DOHH2 (cell line): ENCODE results near the gene KLHDC9.

ENCODE experiments used
- H3F3A ChIP-seq: fragments of 200-600 bp; sonication (generic), shearing (Covaris generic); 2 replicates; pipeline ENCODE4 v1.6.0; 2016; ENCODE audit warnings: antibody characterized with exemption, mild to moderate bottlenecking; ENCODE audit not compliant: control insufficient read depth, insufficient read depth
- H3K27ac ChIP-seq: fragments of 200-600 bp; sonication (generic); 2 replicates; pipeline ENCODE4 v1.5.1; 2014; ENCODE audit warnings: low read depth, mild to moderate bottlenecking, low read length, moderate library complexity
- H3K27me3 ChIP-seq: fragments of 200-600 bp; sonication (generic); 2 replicates; pipeline ENCODE4 v1.6.1; 2014; ENCODE audit warnings: mild to moderate bottlenecking, low read length, mixed read lengths; ENCODE audit not compliant: control insufficient read depth
- H3K36me3 ChIP-seq: fragments of 200-600 bp; sonication (generic); 2 replicates; pipeline ENCODE4 v1.6.1; 2014; ENCODE audit warnings: mild to moderate bottlenecking, low read length, moderate library complexity, mixed read lengths; ENCODE audit not compliant: control insufficient read depth
- H3K4me1 ChIP-seq: fragments of 200-600 bp; sonication (generic); 2 replicates; pipeline ENCODE4 v1.6.1; 2014; ENCODE audit warnings: mild to moderate bottlenecking, low read length, mixed read lengths; ENCODE audit not compliant: control insufficient read depth
- H3K4me2 ChIP-seq: fragments of 200-600 bp; sonication (generic); 2 replicates; pipeline ENCODE4 v1.6.0; 2014; ENCODE audit warnings: mild to moderate bottlenecking, low read length, moderate library complexity
- H3K4me3 ChIP-seq: fragments of 200-600 bp; sonication (generic); 2 replicates; pipeline ENCODE4 v1.5.1; 2014; ENCODE audit warnings: mild to moderate bottlenecking, low read length, mixed read lengths
- H3K79me2 ChIP-seq: fragments of 200-600 bp; sonication (generic); 2 replicates; pipeline ENCODE4 v1.6.1; 2014; ENCODE audit warnings: mild to moderate bottlenecking, low read length, mixed read lengths; ENCODE audit not compliant: control insufficient read depth
- H3K9me2 ChIP-seq: fragments of 200-600 bp; sonication (generic); replicated peaks from 2 replicates; pipeline ENCODE4 v1.6.1; 2014; ENCODE audit warnings: mild to moderate bottlenecking, low read length, mixed read lengths; ENCODE audit not compliant: control insufficient read depth
- H3K9me3 ChIP-seq: fragments of 200-600 bp; sonication (generic); 2 replicates; pipeline ENCODE4 v1.6.1; 2014; ENCODE audit warnings: antibody characterized with exemption, low read length, mixed read lengths; ENCODE audit not compliant: control insufficient read depth, insufficient read depth
- H4K20me1 ChIP-seq: fragments of 200-600 bp; sonication (generic); 2 replicates; pipeline ENCODE4 v1.6.0; 2014; ENCODE audit warnings: low read depth, mild to moderate bottlenecking, antibody characterized with exemption, low read length, moderate library complexity; ENCODE audit not compliant: control insufficient read depth, insufficient read depth
- CTCF ChIP-seq: fragments of 200-600 bp; sonication (generic); IDR thresholded peaks from one replicate; pipeline ENCODE4 v1.5.1; 2014; ENCODE audit warnings: antibody characterized with exemption, mild to moderate bottlenecking, low read depth, low read length; ENCODE audit not compliant: poor library complexity, severe bottlenecking
- EZH2phosphoT487 ChIP-seq: fragments of 200-600 bp; sonication (generic); IDR thresholded peaks from 2 replicates; pipeline ENCODE4 v1.6.1; 2017; ENCODE audit warnings: borderline replicate concordance, mild to moderate bottlenecking, antibody characterized with exemption, low read length, moderate library complexity, mixed read lengths

KLHDC9 gene

DNA sequence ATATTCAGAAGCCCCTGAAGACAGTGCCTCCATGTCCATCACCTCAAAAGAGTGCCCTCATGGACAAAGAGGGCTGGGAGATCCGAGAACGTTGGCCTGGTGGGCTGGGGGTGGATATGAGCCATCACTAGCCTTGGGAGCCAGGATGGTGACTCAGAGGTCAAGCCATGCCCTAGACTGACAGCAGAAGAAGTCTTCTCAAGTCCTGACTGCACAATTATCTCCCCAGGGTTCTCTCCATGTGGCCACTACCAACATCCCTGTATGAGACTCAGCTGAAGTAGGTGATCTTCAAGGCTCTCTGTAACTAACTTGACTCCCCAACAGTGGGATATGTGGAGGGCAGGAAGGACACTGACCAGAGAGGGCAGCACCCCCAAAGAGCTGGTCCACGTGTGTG is 45.3 kb upstream of the KLHDC9 start:
- H3K4me2 ChIP-seq: no peak overlapping the region
- H3K36me3 ChIP-seq: peaks cover 91% of the 10 kb centered on the region
- no peak overlapping the region for H3K4me3 ChIP-seq
- H3F3A ChIP-seq: no peaks in the 10 kb centered on the region
- no peaks in the 10 kb centered on the region for H3K9me3 ChIP-seq
- H4K20me1 ChIP-seq: no peaks in the 10 kb centered on the region
- no peaks in the 10 kb centered on the region for H3K9me2 ChIP-seq
- H3K4me1 ChIP-seq: peaks cover 12% of the 10 kb centered on the region
- TF ChIP-seq EZH2phosphoT487 (no peak), CTCF (no peak)
- H3K27ac ChIP-seq: no peak overlapping the region
- H3K27me3 ChIP-seq: no peaks in the 10 kb centered on the region
- peaks cover 10% of the 10 kb centered on the region for H3K79me2 ChIP-seq

DNA sequence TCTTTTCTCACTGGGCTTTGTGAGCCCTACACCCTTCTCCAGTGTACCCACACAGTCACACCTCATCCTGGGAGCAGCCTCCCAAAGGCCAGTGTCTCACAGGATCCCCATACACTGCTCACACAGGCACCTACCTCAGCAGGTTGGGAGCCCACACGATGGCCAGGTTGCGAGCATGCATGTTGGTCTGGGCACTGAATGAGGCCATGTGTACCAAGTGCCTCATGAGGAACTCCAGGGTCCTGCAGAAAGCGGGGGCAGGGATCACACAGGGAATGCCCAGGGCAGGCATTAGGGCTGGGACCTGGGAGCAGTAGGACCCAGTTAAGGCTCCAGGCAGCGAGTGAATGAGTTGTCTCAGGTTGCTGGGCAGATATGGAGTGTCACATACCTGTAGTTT is 43.9 kb upstream of the KLHDC9 start:
- Histone ChIP-seq H3K79me2 (peaks cover 10% of the 10 kb centered on the region), H3K4me2 (no peak overlapping the region), H3K36me3 (peaks cover 79% of the 10 kb centered on the region), H3K27ac (no peak overlapping the region), H3F3A (no peaks in the 10 kb centered on the region), H3K27me3 (no peaks in the 10 kb centered on the region), H3K9me3 (no peaks in the 10 kb centered on the region), H3K9me2 (no peaks in the 10 kb centered on the region), H3K4me3 (no peak overlapping the region), H3K4me1 (no peaks in the 10 kb centered on the region), H4K20me1 (no peaks in the 10 kb centered on the region)
- TF ChIP-seq EZH2phosphoT487: no peak
- TF ChIP-seq CTCF: no peak

DNA sequence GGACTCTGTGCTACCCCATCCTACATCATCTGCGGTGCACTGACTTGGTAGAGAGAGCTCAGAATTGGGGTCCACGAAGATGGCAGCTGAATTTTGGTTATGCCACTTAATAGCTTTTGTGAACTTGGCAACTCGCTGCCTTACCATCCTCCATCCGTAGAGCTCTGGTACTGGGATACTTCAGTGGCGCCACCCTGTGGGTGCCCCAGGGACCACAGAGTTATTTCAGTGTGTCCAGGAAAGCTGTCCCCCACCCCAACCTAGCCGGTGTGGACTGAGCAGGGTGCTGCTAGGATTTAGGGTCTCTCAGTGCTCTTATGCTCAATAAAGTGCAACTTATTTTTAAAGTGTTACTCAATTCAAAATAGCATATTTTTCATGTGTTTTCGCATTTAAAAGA is 43.4 kb upstream of the KLHDC9 start:
- Histone ChIP-seq H4K20me1 (no peaks in the 10 kb centered on the region), H3K27ac (no peak overlapping the region), H3K36me3 (peaks cover 79% of the 10 kb centered on the region), H3K4me3 (no peak overlapping the region), H3K4me2 (no peak overlapping the region), H3K9me2 (no peaks in the 10 kb centered on the region), H3K9me3 (no peaks in the 10 kb centered on the region), H3F3A (no peaks in the 10 kb centered on the region), H3K79me2 (peaks cover 16% of the 10 kb centered on the region), H3K27me3 (no peaks in the 10 kb centered on the region), H3K4me1 (no peaks in the 10 kb centered on the region)
- TF ChIP-seq CTCF (peak; percentile 75), EZH2phosphoT487 (no peak)

DNA sequence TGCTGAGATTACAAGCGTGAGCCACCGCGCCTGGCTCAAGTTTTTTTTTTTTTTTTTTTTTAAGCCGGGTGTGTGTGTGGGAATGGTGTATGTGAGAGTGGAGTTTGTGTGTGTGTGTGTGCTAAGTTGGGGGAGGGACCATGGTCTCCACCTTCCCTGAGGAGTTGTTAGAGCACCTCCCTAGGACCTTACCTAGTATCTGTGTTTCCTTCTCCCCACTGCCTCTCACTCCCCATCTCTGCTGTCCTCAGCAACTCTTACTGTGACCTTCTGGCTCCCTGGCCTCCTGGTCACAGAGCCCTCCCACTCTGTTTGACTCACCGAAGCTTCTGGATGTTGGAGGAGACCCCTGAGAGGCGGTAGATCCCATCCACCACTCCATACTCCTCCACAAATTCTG is 38.9 kb upstream of the KLHDC9 start:
- no peaks in the 10 kb centered on the region for H3F3A ChIP-seq
- H3K9me2 ChIP-seq: no peaks in the 10 kb centered on the region
- H4K20me1 ChIP-seq: no peaks in the 10 kb centered on the region; the same call in 1 of the 2 replicates
- H3K27me3 ChIP-seq: no peaks in the 10 kb centered on the region
- H3K4me2 ChIP-seq: no peak overlapping the region
- TF ChIP-seq CTCF: no peak
- no peak for TF ChIP-seq EZH2phosphoT487
- no peak overlapping the region for H3K4me3 ChIP-seq
- H3K4me1 ChIP-seq: no peaks in the 10 kb centered on the region
- no peak overlapping the region for H3K27ac ChIP-seq
- peaks cover 50% of the 10 kb centered on the region for H3K36me3 ChIP-seq
- H3K79me2 ChIP-seq: peaks cover 51% of the 10 kb centered on the region
- H3K9me3 ChIP-seq: no peaks in the 10 kb centered on the region
